NT2/D1 (cell line): ENCODE results near the gene GGT5.

Experiments
- YY1 ChIP-seq: IDR thresholded peaks from 2 replicates; pipeline ENCODE4 v1.6.1; 2011; ENCODE audit not compliant: insufficient read length, insufficient read depth
- ZNF274 ChIP-seq: IDR thresholded peaks from 2 replicates; pipeline ENCODE4 v1.6.1; 2011; ENCODE audit warnings: mild to moderate bottlenecking, low read depth, low read length

- TF ChIP-seq ZNF274, result no peak
- no peak for TF ChIP-seq YY1
Measured at GRCh38 chr22:24224468-24224867, 20.4 kb downstream of the GGT5 start.
